Measurements from ENCODE around the gene TOX2. TPM values are rescaled to one million over a fixed set of nuclear protein-coding genes. Genes with fewer than 3 reads are reported as not detected.
A peak's percentile ranks its signal among the peaks of the same experiment; 100 is the strongest.

Gene TOX2
- total and polyA plus RNA-seq, 10 donors: 1.1 to 6.4 (median 5.0) TPM

GRCh38 chr20:43982016-43982415 lies 67.4 kb downstream of the TOX2 start:
- intact Hi-C loops (cut with DNase I; ENCODE audit: low total_unique reads): no loop called here
- WGBS, 5 donors: 90 to 96% (median 92%) methylated on average over 2 of the region's 2 CpGs

DNA sequence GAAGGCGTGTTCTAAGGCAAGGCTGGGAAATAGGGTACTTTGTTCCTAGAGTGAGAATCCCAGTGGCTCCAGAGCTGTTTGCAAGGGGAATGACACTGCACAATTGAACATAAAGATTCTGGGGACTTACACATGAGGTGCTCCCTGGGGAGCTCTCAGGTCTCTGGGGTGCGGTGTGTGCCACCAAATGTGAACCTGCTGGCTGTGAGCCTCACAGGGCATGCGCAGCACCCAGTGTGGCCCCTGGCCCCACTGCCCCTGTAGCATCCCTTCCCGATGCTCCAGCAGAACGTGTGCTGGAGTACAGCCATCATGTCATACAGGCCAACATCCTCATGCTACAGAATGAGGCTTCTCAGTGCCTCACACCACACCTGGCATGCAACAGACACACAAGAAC lies 68.2 kb downstream of the TOX2 start:
- DNase-seq: no peak
- H3K9me3 ChIP-seq: no peaks in the 10 kb centered on the region
- TF ChIP-seq POLR2AphosphoS5 (IDR thresholded peaks at IDR 0.05) (no peak), POLR2A (IDR thresholded peaks at IDR 0.05) (no peak)
- TF ChIP-seq, protein P1, sequence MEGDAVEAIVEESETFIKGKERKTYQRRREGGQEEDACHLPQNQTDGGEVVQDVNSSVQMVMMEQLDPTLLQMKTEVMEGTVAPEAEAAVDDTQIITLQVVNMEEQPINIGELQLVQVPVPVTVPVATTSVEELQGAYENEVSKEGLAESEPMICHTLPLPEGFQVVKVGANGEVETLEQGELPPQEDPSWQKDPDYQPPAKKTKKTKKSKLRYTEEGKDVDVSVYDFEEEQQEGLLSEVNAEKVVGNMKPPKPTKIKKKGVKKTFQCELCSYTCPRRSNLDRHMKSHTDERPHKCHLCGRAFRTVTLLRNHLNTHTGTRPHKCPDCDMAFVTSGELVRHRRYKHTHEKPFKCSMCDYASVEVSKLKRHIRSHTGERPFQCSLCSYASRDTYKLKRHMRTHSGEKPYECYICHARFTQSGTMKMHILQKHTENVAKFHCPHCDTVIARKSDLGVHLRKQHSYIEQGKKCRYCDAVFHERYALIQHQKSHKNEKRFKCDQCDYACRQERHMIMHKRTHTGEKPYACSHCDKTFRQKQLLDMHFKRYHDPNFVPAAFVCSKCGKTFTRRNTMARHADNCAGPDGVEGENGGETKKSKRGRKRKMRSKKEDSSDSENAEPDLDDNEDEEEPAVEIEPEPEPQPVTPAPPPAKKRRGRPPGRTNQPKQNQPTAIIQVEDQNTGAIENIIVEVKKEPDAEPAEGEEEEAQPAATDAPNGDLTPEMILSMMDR (IDR thresholded peaks at IDR 0.05 in 8 of 11, conservative IDR thresholded peaks at IDR 0.05 in 3 of 11): no peak
- intact Hi-C loops (cut with DNase I; ENCODE audit: low total_unique reads): no loop called here
- no peak overlapping the region for H3K27ac ChIP-seq
- H3K27me3 ChIP-seq (replicated peaks in 1 of 7): no peaks in the 10 kb centered on the region
- H3K4me1 ChIP-seq: peaks cover 0 to 36% (median 0%) of the 10 kb centered on the region in 6 donors
- H3K4me3 ChIP-seq: no peak overlapping the region
- no peaks in the 10 kb centered on the region for H3K36me3 ChIP-seq
- WGBS, 5 donors: 82 to 95% (median 87%) methylated on average over 5 of the region's 5 CpGs

More at GRCh38 chr20:43982016-43982415, 67.4 kb downstream of the TOX2 start:
- no peak for DNase-seq
- TF ChIP-seq POLR2A (IDR thresholded peaks at IDR 0.05): no peak
- TF ChIP-seq, protein P1 (IDR thresholded peaks at IDR 0.05 in 8 of 11, conservative IDR thresholded peaks at IDR 0.05 in 3 of 11): no peak
- no peak for TF ChIP-seq POLR2AphosphoS5 (IDR thresholded peaks at IDR 0.05)
- Histone ChIP-seq H3K36me3 (no peaks in the 10 kb centered on the region), H3K9me3 (no peaks in the 10 kb centered on the region), H3K27ac (no peak overlapping the region), H3K4me3 (no peak overlapping the region), H3K27me3 (replicated peaks in 1 of 7) (no peaks in the 10 kb centered on the region), H3K4me1 (peaks cover 0 to 36% (median 0%) of the 10 kb centered on the region in 6 donors)

GRCh38 chr20:43983359-43983758 lies 68.7 kb downstream of the TOX2 start:
- TF ChIP-seq, protein P1 (IDR thresholded peaks at IDR 0.05 in 8 of 11, conservative IDR thresholded peaks at IDR 0.05 in 3 of 11): peak in 5 of 11 experiments; percentile 23 to 34 (median 32)
- no peak for TF ChIP-seq POLR2A (IDR thresholded peaks at IDR 0.05)
- Histone ChIP-seq H3K27ac (no peak overlapping the region), H3K4me3 (no peak overlapping the region), H3K36me3 (no peaks in the 10 kb centered on the region), H3K9me3 (no peaks in the 10 kb centered on the region), H3K4me1 (peaks cover 0 to 36% (median 0%) of the 10 kb centered on the region in 6 donors), H3K27me3 (replicated peaks in 1 of 7) (no peaks in the 10 kb centered on the region)
- no peak for DNase-seq
- intact Hi-C loops (cut with DNase I; ENCODE audit: low total_unique reads): no loop called here
- WGBS, 5 donors: 90 to 97% (median 95%) methylated on average over 5 of the region's 5 CpGs

DNA sequence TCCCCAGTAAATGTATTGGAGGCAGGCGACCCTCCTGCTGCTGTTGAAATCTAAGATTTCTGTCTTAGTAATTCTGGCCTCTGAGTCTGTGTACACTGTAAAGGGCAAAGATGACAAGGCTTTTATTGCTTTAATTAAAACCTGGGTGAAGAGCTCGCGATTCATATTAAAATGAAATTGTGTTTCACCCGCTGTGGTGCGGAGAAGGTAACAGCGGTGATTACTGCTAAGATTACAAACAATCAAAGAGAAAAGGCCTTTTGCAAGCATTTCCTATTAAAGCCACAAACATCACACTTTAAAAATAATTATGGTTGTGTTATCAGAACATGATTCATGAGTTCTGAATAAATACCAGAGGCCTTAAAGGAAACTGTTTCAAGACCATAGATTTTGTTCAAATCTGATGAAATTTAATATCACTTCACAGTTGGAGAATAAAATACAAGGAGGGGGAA lies 69.3 kb downstream of the TOX2 start:
- no peak for DNase-seq
- TF ChIP-seq, protein P1 (IDR thresholded peaks at IDR 0.05 in 8 of 11, conservative IDR thresholded peaks at IDR 0.05 in 3 of 11): no peak
- intact Hi-C loops (cut with DNase I; ENCODE audit: low total_unique reads): no loop called here
- Histone ChIP-seq H3K27me3 (replicated peaks in 1 of 7) (no peaks in the 10 kb centered on the region), H3K9me3 (no peaks in the 10 kb centered on the region), H3K4me1 (peaks cover 0 to 36% (median 0%) of the 10 kb centered on the region in 6 donors), H3K36me3 (no peaks in the 10 kb centered on the region), H3K27ac (no peak overlapping the region), H3K4me3 (no peak overlapping the region)
- WGBS, 5 donors: 74 to 88% (median 79%) methylated on average over 6 of the region's 6 CpGs
